OCI-LY1 (cell line): ENCODE data around the gene DOCK4.

Experiments
- EZH2 ChIP-seq: fragments of 200-600 bp; sonication (generic), shearing (Covaris generic); IDR thresholded peaks from 2 replicates; pipeline ENCODE4 v1.8.0; 2017; ENCODE audit warnings: borderline replicate concordance, mixed run types, mild to moderate bottlenecking, antibody characterized with exemption, low read length, moderate library complexity, mixed read lengths
- TF ChIP-seq, protein P1 (sequence below): fragments of 200-600 bp; sonication (generic), shearing (Covaris generic); IDR thresholded peaks from 2 replicates; pipeline ENCODE4 v1.5.1; 2017; ENCODE audit warnings: mild to moderate bottlenecking, antibody characterized with exemption, low read length, moderate library complexity, mixed read lengths

- TF ChIP-seq, protein P1, sequence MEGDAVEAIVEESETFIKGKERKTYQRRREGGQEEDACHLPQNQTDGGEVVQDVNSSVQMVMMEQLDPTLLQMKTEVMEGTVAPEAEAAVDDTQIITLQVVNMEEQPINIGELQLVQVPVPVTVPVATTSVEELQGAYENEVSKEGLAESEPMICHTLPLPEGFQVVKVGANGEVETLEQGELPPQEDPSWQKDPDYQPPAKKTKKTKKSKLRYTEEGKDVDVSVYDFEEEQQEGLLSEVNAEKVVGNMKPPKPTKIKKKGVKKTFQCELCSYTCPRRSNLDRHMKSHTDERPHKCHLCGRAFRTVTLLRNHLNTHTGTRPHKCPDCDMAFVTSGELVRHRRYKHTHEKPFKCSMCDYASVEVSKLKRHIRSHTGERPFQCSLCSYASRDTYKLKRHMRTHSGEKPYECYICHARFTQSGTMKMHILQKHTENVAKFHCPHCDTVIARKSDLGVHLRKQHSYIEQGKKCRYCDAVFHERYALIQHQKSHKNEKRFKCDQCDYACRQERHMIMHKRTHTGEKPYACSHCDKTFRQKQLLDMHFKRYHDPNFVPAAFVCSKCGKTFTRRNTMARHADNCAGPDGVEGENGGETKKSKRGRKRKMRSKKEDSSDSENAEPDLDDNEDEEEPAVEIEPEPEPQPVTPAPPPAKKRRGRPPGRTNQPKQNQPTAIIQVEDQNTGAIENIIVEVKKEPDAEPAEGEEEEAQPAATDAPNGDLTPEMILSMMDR = no peak
- TF ChIP-seq EZH2 = no peak
Observed at GRCh38 chr7:111893190-111893589, 313.0 kb downstream of the DOCK4 start.
